22Rv1 (cell line): Measurements from ENCODE around the gene PANX1.
"Not testable (repeated sequence)": the region's sequence is repeated elsewhere in the genome, so short reads cannot be mapped to it uniquely, and the experiment has no call there.

Experiments used
- ZFX ChIP-seq: fragments of 450-650 bp; IDR thresholded peaks from 2 replicates; pipeline ENCODE4 v1.6.1; 2017; ENCODE audit warnings: antibody characterized with exemption, borderline replicate concordance
- TF ChIP-seq, protein P1 (sequence below): fragments of 450-650 bp; IDR thresholded peaks from 2 replicates; pipeline ENCODE4 v1.5.1; 2017; ENCODE audit warnings: mild to moderate bottlenecking

DNA sequence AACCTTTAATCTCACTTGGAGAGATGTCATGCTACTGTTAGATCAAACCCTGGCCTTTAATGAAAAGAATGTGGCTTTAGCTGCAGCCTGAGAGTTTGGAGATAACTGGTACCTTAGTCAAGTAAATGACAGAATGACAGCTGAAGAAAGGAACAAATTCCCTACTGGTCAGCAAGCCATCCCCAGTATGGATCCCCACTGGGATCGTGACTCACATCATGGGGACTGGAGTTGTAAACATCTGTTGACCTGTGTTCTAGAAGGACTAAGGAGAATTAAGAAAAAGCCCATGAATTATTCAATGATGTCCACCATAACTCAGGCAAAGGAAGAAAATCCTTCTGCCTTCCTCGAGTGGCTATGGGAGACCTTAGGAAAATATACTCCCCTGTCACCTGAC lies 8.1 kb upstream of the PANX1 start:
- TF ChIP-seq, protein P1, sequence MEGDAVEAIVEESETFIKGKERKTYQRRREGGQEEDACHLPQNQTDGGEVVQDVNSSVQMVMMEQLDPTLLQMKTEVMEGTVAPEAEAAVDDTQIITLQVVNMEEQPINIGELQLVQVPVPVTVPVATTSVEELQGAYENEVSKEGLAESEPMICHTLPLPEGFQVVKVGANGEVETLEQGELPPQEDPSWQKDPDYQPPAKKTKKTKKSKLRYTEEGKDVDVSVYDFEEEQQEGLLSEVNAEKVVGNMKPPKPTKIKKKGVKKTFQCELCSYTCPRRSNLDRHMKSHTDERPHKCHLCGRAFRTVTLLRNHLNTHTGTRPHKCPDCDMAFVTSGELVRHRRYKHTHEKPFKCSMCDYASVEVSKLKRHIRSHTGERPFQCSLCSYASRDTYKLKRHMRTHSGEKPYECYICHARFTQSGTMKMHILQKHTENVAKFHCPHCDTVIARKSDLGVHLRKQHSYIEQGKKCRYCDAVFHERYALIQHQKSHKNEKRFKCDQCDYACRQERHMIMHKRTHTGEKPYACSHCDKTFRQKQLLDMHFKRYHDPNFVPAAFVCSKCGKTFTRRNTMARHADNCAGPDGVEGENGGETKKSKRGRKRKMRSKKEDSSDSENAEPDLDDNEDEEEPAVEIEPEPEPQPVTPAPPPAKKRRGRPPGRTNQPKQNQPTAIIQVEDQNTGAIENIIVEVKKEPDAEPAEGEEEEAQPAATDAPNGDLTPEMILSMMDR = not testable (repeated sequence)
- TF ChIP-seq ZFX = not testable (repeated sequence)
